ENCODE results near the gene EMCN. TPM values are rescaled to one million over a fixed set of nuclear protein-coding genes. Genes with fewer than 3 reads are reported as not detected.

The EMCN gene
- total RNA-seq, 1 experiment from 2014 or later: not detected

- no peaks in the 10 kb centered on the region for H3K9me3 ChIP-seq (ENCODE audit: control insufficient read depth, low read depth, low read length)
- H3K27ac ChIP-seq (ENCODE audit: insufficient read length, low read depth, low read length): no peak overlapping the region
- H3T11ph ChIP-seq (ENCODE audit: low read length): no peak overlapping the region
- no peaks in the 10 kb centered on the region for H3K27me3 ChIP-seq (ENCODE audit: insufficient read depth, low read length)
- no peak overlapping the region; a peak in 1 of 5 replicates for H3K4me3 Mint-ChIP-seq
- no peaks in the 10 kb centered on the region for H3K79me2 ChIP-seq (ENCODE audit: insufficient read depth, low read length)
- peaks cover 0 to 8% (median 0%) of the 10 kb centered on the region in 3 experiments; a peak in 1 of 7 replicates for H3K36me3 Mint-ChIP-seq (ENCODE audit: insufficient read depth in 1 of 3, low read depth in 3 of 3)
- no peaks in the 10 kb centered on the region for H4K20me1 ChIP-seq (ENCODE audit: control insufficient read depth, insufficient read depth, insufficient read length)
- no peaks in the 10 kb centered on the region for H3K79me1 ChIP-seq (ENCODE audit: insufficient read depth, low read depth, low read length, poor library complexity, severe bottlenecking)
- no peak overlapping the region for H4K5ac ChIP-seq (ENCODE audit: insufficient read length, low read depth, low read length)
- no peak overlapping the region for H3K4ac ChIP-seq (ENCODE audit: low read depth, low read length)
- H2AFZ ChIP-seq (ENCODE audit: low read length): no peak overlapping the region
- no peak for TF ChIP-seq CTCF (conservative IDR thresholded peaks at IDR 0.05)
- H3K9me3 Mint-ChIP-seq: no peaks in the 10 kb centered on the region
- no peak overlapping the region for H2BK20ac ChIP-seq (ENCODE audit: low read depth, low read length, poor library complexity, severe bottlenecking)
- no peak overlapping the region for H3K14ac ChIP-seq (ENCODE audit: insufficient read depth, low read length)
- H3K4me1 ChIP-seq (ENCODE audit: insufficient read depth, low read length): no peaks in the 10 kb centered on the region
- no peak overlapping the region for H3K9ac ChIP-seq (ENCODE audit: extremely low read depth, insufficient read length, low read length)
- no peak overlapping the region for H2BK12ac ChIP-seq (ENCODE audit: insufficient read length, low read depth, low read length)
- H3K4me2 ChIP-seq (ENCODE audit: insufficient read depth, insufficient read length, low read length): no peak overlapping the region
- no peak overlapping the region for H4K8ac ChIP-seq (replicated peaks; ENCODE audit: insufficient read length, low read depth, low read length)
- no peaks in the 10 kb centered on the region for H3K23me2 ChIP-seq (ENCODE audit: insufficient read length, low read depth, low read length, poor library complexity, severe bottlenecking)
- no peak overlapping the region for H3K56ac ChIP-seq (ENCODE audit: insufficient read length, low read depth, low read length)
- no peak overlapping the region for H2AK5ac ChIP-seq (ENCODE audit: insufficient read length, low read length)
- no peak overlapping the region for H3K18ac ChIP-seq (ENCODE audit: insufficient read length, low read depth, low read length)
- no peak overlapping the region for H2BK120ac ChIP-seq (ENCODE audit: low read depth, low read length, poor library complexity, severe bottlenecking)
- H2BK15ac ChIP-seq (ENCODE audit: low read depth, low read length): no peak overlapping the region
- no peak overlapping the region for H4K91ac ChIP-seq (ENCODE audit: insufficient read length, low read depth, low read length)
- H3K27ac Mint-ChIP-seq: no peak overlapping the region
- H3K23ac ChIP-seq (ENCODE audit: insufficient read length, low read depth, low read length): no peak overlapping the region
- DNase-seq: no peak
- no peaks in the 10 kb centered on the region for H3K4me1 Mint-ChIP-seq
- no peaks in the 10 kb centered on the region for H3K27me3 Mint-ChIP-seq (ENCODE audit: low read depth)
- no peak overlapping the region for H2BK5ac ChIP-seq (ENCODE audit: insufficient read length, low read length)
These were observed 23.7 kb downstream of the EMCN start for GRCh38 chr4:100494166-100494565.

All from H9 (cell line).